GM19372 (cell line): ENCODE results near the gene AASDHPPT.
A peak's percentile ranks its signal among the peaks of the same experiment; 100 is the strongest.
"Not testable (repeated sequence)": the region's sequence is repeated elsewhere in the genome, so short reads cannot be mapped to it uniquely, and the experiment has no call there.

Experiments used
- ATAC-seq: cut with Tn5 transposase; IDR thresholded peaks from one replicate; pipeline ENCODE4 v1.9.1; 2021; ENCODE audit warnings: mild to moderate bottlenecking, low read depth, moderate library complexity; ENCODE audit not compliant: unreplicated experiment

The AASDHPPT gene

GRCh38 chr11:106077609-106078455 is at the start of gene AASDHPPT:
Gene AASDHPPT (plus strand): TSS chr11:106077662. CDS start chr11:106077711, 49 bp downstream.
- ATAC-seq = peak; percentile 13

- ATAC-seq = no peak
Measured at GRCh38 chr11:106030609-106031008, 46.9 kb upstream of the AASDHPPT start.

- ATAC-seq = no peak
Measured at GRCh38 chr11:106031202-106031810, 46.2 kb upstream of the AASDHPPT start.

GRCh38 chr11:106031936-106032335 is 45.5 kb upstream of the AASDHPPT start:
- no peak for ATAC-seq

GRCh38 chr11:106032861-106033260 is 44.6 kb upstream of the AASDHPPT start:
- no peak for ATAC-seq

GRCh38 chr11:106043540-106043939 is 33.9 kb upstream of the AASDHPPT start:
- no peak for ATAC-seq

GRCh38 chr11:106047631-106048030 is 29.8 kb upstream of the AASDHPPT start:
- ATAC-seq = no peak

- no peak for ATAC-seq
Measured at GRCh38 chr11:106049727-106050476, 27.6 kb upstream of the AASDHPPT start.

- ATAC-seq = no peak
Measured at GRCh38 chr11:106051103-106051502, 26.4 kb upstream of the AASDHPPT start.

GRCh38 chr11:106058377-106058776 is 19.1 kb upstream of the AASDHPPT start:
- not testable (repeated sequence) for ATAC-seq

GRCh38 chr11:106059617-106060016 is 17.8 kb upstream of the AASDHPPT start:
- ATAC-seq = no peak

- ATAC-seq = no peak
Measured at GRCh38 chr11:106061249-106061784, 16.1 kb upstream of the AASDHPPT start.

GRCh38 chr11:106061954-106062949 is 15.2 kb upstream of the AASDHPPT start:
- ATAC-seq = no peak

- no peak for ATAC-seq
Measured at GRCh38 chr11:106063009-106063408, 14.5 kb upstream of the AASDHPPT start.

- no peak for ATAC-seq
Measured at GRCh38 chr11:106070606-106071005, 6.9 kb upstream of the AASDHPPT start.

GRCh38 chr11:106072804-106073203 is 4.7 kb upstream of the AASDHPPT start:
- no peak for ATAC-seq

GRCh38 chr11:106076171-106076918 is 1.1 kb upstream of the AASDHPPT start:
- no peak for ATAC-seq

- ATAC-seq = peak; percentile 90
Measured at GRCh38 chr11:106076919-106077608, 398 bp upstream of the AASDHPPT start, which contains the start of gene KBTBD3. Gene KBTBD3 (minus strand): TSS chr11:106077347. CDS start chr11:106059097, 18,250 bp downstream.
